Measurements from ENCODE around the gene BIN1. TPM values are rescaled to one million over a fixed set of nuclear protein-coding genes. Genes with fewer than 3 reads are reported as not detected.
A peak's percentile ranks its signal among the peaks of the same experiment; 100 is the strongest.

Gene BIN1
- total RNA-seq, 1 donor from 2014 or later = 182 TPM

GRCh38 chr2:127069536-127069935, 37.4 kb downstream of the BIN1 start:
- H3K36me3 Mint-ChIP-seq (ENCODE audit: low read depth, unreplicated experiment) = peaks cover 27% of the 10 kb centered on the region
- no peaks in the 10 kb centered on the region for H3K9me3 Mint-ChIP-seq (ENCODE audit: unreplicated experiment)
- H3K27me3 Mint-ChIP-seq (ENCODE audit: unreplicated experiment) = peaks cover 30% of the 10 kb centered on the region
- no peak for TF ChIP-seq CTCF (IDR thresholded peaks at IDR 0.05; ENCODE audit: unreplicated experiment)
- H3K4me1 Mint-ChIP-seq (ENCODE audit: unreplicated experiment) = peaks cover 16% of the 10 kb centered on the region
- peak overlapping the region; percentile 30 for H3K27ac Mint-ChIP-seq (ENCODE audit: unreplicated experiment)
- DNase-seq (ENCODE audit: low spot score) = no peak
- H3K4me3 Mint-ChIP-seq (ENCODE audit: unreplicated experiment) = peak overlapping the region; percentile 59

DNA sequence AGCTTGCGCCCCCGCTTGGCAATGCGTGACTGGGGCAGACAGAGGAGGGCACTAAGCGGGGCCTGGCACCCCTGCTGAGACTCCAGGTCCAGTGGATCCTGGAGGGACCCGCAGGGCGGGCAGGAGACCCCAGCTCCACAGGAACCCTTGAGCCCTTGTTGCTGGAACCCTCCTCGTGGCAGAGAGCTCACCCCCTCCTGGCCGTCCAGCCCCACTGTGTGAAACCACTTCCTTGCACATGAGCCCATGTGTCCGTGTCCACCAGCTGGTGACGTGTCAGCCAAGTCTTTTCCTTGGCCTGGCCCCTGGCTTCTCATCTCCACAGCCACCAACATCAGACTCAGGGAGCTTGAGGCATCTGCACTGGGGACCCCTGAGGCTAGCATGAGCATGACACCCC, 38.0 kb downstream of the BIN1 start:
- no peak for TF ChIP-seq CTCF (IDR thresholded peaks at IDR 0.05; ENCODE audit: unreplicated experiment)
- Mint-ChIP-seq H3K9me3 (ENCODE audit: unreplicated experiment) (no peaks in the 10 kb centered on the region), H3K27ac (ENCODE audit: unreplicated experiment) (no peak overlapping the region), H3K36me3 (ENCODE audit: low read depth, unreplicated experiment) (peaks cover 27% of the 10 kb centered on the region), H3K27me3 (ENCODE audit: unreplicated experiment) (peaks cover 29% of the 10 kb centered on the region), H3K4me3 (ENCODE audit: unreplicated experiment) (no peak overlapping the region), H3K4me1 (ENCODE audit: unreplicated experiment) (peaks cover 16% of the 10 kb centered on the region)
- no peak for DNase-seq (ENCODE audit: low spot score)

DNA sequence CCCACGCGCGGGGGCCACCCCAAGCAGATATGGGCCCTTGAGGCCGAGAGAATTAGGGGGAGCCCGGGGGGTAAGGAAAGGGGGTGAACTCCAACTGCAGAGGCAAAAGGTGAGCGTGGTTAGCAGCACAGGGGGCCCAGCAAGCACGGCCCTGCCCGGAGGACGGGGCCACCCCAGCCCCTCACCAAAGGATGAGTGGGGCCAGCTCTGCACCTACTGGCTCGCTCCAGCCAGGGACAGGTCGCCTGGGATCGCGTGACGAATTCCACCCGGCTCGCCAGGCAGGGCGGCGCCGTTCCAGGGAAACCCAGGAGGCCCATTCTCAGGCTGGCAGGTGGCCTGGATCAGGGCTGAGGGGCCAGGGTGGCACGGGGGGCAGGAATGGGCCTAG, 38.6 kb downstream of the BIN1 start:
- peaks cover 16% of the 10 kb centered on the region for H3K4me1 Mint-ChIP-seq (ENCODE audit: unreplicated experiment)
- H3K27ac Mint-ChIP-seq (ENCODE audit: unreplicated experiment) = no peak overlapping the region
- peak; percentile 23 for TF ChIP-seq CTCF (IDR thresholded peaks at IDR 0.05; ENCODE audit: unreplicated experiment)
- no peak overlapping the region for H3K4me3 Mint-ChIP-seq (ENCODE audit: unreplicated experiment)
- DNase-seq (ENCODE audit: low spot score) = no peak
- peaks cover 27% of the 10 kb centered on the region for H3K36me3 Mint-ChIP-seq (ENCODE audit: low read depth, unreplicated experiment)
- no peaks in the 10 kb centered on the region for H3K9me3 Mint-ChIP-seq (ENCODE audit: unreplicated experiment)
- H3K27me3 Mint-ChIP-seq (ENCODE audit: unreplicated experiment) = peaks cover 29% of the 10 kb centered on the region

DNA sequence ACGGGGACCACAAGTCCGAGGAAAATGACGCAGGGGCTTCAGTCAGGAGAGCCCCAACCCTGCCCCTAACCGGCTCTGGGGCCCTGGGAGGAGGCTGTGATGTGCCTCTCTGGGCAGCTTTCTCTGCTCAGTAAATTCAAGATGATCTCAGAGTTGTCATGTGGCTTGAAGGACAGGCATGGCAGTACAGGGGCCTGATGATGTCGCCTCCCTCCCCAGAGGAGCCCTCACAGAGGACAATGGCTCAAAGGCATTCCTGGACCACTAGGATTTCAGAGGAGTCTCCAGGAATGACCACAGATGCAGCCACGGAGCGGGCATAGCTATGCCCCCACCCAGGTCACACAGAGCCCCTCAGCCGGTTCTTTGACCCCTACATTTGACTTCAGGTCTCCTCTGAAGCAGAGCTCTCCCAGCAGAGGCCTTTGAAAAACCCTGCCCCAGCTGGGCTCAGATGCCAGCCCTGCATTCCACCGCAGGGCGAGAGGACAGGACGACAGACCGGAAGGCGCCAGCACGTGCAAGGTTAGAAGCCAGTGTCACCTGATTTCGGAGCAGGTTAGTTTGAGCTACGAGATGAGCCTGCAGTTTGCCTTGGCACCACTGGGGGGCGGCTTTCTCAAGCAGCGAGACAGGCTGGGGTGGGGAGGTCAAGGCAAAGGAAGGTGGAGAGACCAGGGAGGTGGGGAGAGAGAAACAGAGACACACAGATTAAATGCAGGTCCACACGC, 39.2 kb downstream of the BIN1 start:
- Mint-ChIP-seq H3K4me1 (ENCODE audit: unreplicated experiment) (peaks cover 20% of the 10 kb centered on the region), H3K27ac (ENCODE audit: unreplicated experiment) (peak overlapping the region; percentile 24), H3K36me3 (ENCODE audit: low read depth, unreplicated experiment) (peaks cover 31% of the 10 kb centered on the region), H3K27me3 (ENCODE audit: unreplicated experiment) (peaks cover 32% of the 10 kb centered on the region), H3K9me3 (ENCODE audit: unreplicated experiment) (no peaks in the 10 kb centered on the region), H3K4me3 (ENCODE audit: unreplicated experiment) (no peak overlapping the region)
- DNase-seq (ENCODE audit: low spot score) = peak; percentile 73
- TF ChIP-seq CTCF (IDR thresholded peaks at IDR 0.05; ENCODE audit: unreplicated experiment) = peak; percentile 81

DNA sequence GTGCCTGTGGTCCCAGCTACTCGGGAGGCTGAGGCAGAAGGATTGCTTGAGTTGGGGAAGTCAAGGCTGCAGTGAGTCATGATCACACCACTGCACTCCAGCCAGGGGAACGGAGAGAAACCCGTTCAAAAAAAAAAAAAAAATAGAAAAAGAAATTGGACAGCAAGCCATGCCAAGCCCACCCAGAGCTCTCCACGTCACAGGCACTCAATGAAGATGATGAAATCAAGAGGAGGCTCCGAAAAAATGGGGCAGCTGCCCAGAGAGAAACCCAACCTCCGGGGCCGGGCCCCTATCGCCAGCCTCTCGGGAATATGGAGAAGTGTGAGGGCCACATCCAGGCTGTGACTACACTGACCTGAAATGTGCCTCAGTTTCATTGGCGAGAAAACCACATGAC, 40.0 kb downstream of the BIN1 start:
- Mint-ChIP-seq H3K4me3 (ENCODE audit: unreplicated experiment) (peak overlapping the region; percentile 13), H3K9me3 (ENCODE audit: unreplicated experiment) (no peaks in the 10 kb centered on the region), H3K27ac (ENCODE audit: unreplicated experiment) (no peak overlapping the region), H3K36me3 (ENCODE audit: low read depth, unreplicated experiment) (peaks cover 31% of the 10 kb centered on the region), H3K4me1 (ENCODE audit: unreplicated experiment) (peaks cover 28% of the 10 kb centered on the region), H3K27me3 (ENCODE audit: unreplicated experiment) (peaks cover 37% of the 10 kb centered on the region)
- no peak for DNase-seq (ENCODE audit: low spot score)
- no peak for TF ChIP-seq CTCF (IDR thresholded peaks at IDR 0.05; ENCODE audit: unreplicated experiment)
